HG03139 (cell line): ENCODE results near the gene SREBF2.

Source experiments
- ATAC-seq: cut with Tn5 transposase; IDR thresholded peaks from one replicate; pipeline ENCODE4 v1.9.1; 2021; ENCODE audit not compliant: unreplicated experiment

Gene SREBF2

GRCh38 chr22:41832553-41833368, at the start of gene SREBF2:
SREBF2 (plus strand) TSS chr22:41833105; CDS start chr22:41833271, 166 bp downstream.
- ATAC-seq, result peak; percentile 79

- ATAC-seq, result no peak
Observed at GRCh38 chr22:41787331-41787730, 45.6 kb upstream of the SREBF2 start.

GRCh38 chr22:41793871-41794270, 39.0 kb upstream of the SREBF2 start:
- ATAC-seq, result no peak

DNA sequence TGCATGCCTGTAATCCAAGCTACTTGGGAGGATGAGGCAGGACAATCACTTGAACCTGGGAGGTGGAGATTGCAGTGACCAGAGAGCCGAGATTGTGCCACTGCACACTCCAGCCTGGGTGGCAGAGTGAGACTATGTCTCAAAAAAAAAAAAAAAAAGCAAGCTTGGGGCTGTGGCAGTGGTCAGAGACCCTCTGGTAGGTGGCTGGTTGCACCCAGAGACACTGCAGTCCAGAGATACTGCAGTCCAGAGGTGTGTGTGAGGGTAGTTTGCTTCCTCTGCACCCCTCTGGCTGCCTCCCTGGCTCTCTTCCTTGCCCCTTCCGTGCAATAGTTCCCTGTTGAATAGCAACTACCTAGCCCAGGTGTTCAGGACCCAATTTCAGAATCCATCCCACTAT, 34.2 kb upstream of the SREBF2 start:
- no peak for ATAC-seq

GRCh38 chr22:41799486-41800347, 33.2 kb upstream of the SREBF2 start:
- peak; percentile 22 for ATAC-seq

DNA sequence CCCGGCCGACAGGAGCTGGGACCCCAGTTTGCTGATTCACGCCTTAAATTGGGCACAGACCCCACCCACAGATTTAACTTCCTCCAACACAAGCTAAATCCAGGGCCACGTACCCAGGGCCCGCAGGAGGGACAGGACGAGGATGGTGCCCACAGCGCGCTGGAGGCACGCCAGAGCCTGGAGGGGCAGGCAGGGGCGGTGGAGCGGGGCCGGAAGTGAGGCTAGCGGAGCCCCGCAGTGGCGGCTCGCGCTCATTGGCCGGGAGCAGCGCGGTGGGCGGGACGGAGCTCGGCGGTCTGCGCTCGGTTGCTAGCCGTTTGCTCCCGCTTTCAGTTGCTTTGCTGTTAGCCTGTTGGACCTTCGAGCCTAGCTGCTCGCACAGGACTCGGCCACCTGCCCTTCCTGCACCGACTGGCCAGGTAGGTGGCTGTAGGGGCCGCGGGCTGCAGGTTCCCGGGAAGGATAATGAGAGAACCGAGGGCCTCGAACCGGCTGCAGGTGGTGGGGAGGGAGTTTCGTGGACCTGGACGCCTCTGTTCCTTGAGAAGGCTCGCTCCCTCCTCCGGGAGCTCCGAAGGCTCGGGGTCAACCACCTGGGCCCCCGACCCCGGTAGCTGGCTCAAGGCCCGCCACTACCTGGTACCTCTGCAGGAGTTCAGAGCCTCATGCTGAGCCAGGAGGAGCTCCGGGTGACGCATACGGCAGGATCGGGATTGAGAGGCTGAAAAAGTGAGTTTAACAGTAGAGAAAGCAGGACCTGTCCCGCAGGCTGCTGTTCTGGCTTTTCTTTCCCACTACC, 32.4 kb upstream of the SREBF2 start, which contains the start of gene CCDC134:
Gene CCDC134 (plus strand): TSS at position 332 of the 799 bp plus-strand sequence. CDS start 8,212 bp downstream, outside the sequence.
- peak; percentile 83 for ATAC-seq

DNA sequence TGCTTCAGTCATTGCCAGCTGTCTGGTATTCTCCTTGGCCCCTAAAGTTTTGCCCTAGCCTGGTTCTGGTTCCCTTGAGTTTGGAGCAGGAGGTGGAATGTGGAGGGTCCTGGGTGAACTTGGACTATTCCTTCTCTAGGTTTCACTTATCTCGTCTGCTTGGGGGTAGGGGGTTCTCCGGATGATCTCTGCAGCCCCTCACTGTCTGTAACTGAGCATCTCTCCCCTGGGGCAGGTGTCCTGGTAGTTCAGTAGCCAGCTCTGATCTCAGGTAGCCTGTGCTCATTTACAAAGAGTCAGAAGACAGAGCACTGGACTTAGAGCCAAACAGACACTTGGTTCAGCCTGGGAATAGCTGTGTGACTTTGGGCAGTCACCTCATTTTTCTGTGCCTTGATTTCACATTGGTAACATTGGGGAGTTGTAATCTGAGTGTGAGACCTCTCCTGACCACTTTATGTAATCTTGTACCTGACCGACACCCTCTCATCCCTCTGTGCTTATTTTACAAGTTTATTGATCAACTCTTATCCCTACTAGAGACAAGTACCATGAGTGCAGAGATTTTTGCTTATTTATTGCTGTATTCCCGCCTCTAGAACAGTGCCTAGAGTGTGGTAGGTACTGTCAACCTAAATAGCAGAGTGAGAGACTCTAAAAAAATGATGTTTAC, 31.6 kb upstream of the SREBF2 start:
- ATAC-seq, result no peak

GRCh38 chr22:41801886-41802285, 31.0 kb upstream of the SREBF2 start:
- ATAC-seq, result no peak

DNA sequence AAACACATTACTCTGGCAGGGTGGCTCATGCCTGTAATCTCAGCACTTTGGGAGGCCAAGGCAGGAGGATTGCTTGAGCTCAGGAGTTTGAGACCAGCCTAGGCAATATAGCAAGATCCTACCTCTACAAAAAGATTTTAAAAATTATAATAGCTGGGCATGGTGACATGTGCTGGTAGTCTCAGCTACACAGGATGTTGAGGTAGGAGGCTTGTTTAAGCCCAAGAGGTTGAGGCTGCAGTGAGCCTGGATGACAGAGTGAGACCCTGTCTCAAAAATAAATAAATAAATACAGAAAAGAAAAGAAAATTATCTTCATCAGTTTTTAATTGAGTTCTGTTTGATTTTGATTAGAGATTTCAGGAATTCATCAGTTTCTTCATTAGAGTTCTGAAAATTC, 27.3 kb upstream of the SREBF2 start:
- no peak for ATAC-seq

GRCh38 chr22:41808400-41808799, 24.5 kb upstream of the SREBF2 start:
- ATAC-seq, result no peak

DNA sequence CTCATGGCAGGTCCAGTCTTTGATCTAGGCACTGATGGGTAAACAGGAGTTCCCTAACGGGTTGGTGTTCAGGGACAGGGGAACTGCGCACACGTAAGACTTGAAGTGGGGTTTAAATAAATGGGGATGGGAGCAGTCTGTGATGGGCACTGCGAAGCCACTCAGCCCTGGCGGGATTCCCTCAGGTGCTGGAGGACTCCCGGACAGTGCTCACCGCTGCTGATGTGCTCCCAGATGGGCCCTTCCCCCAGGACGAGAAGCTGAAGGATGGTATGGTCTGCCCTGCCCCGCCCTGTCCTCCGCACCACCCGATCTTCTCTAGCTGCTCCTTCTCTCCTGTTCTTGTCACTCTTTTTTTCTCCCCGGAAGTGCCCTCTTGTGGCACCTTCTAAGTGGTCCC, 22.9 kb upstream of the SREBF2 start:
- ATAC-seq, result no peak

GRCh38 chr22:41812805-41813545, 19.9 kb upstream of the SREBF2 start:
- no peak for ATAC-seq

DNA sequence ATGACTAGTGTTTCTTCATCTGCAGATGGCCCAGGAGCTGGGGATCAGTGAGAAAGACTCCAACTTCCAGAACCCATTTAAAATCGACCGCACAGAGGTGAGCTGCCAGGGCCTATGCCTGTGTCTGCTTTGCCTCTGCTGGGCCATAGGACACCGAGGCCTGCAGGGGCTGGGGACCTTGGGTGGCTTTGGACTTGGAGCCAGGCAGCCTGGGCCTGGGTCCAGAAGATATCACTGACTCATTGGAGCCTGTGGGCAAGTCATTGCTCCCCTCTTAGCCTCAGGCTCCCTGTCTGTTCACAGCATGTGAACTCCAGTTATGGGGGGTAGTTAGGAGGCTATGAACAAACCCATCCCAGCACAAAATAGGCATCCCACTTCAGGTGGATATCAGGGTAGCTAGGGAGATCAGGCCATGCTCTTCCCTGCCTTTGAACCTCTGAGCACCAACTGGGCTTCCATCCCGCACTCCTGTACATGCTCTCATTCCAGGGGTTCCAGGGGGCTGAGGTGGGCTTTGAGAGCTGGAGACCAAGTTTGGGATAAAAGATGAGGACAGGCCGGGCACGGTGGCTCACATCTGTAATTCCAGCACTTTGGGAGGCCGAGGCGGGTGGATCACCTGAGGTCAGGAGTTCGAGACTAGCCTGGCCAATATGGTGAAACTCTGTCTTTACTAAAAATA, 19.0 kb upstream of the SREBF2 start:
- no peak for ATAC-seq

- ATAC-seq, result no peak
Observed at GRCh38 chr22:41815716-41816115, 17.2 kb upstream of the SREBF2 start.

GRCh38 chr22:41816241-41816640, 16.7 kb upstream of the SREBF2 start:
- no peak for ATAC-seq

DNA sequence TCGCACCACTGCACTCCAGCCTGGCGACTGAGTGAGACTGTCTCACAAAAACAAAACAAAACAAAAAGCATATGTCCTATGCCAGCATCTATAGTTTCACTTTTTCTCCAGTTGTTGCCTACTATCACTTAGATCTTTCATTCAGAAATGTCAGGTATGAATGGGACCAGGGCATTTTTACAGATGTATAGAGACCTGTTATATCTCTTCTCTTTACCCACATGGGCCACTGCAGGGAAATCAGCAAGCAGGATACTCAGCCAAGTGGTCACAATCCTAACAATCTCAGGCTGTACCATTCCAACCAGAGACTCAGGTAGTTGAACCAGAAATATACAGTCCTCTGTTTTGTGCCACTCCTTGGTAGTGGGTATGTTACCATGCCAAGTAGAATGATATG, 16.0 kb upstream of the SREBF2 start:
- no peak for ATAC-seq

DNA sequence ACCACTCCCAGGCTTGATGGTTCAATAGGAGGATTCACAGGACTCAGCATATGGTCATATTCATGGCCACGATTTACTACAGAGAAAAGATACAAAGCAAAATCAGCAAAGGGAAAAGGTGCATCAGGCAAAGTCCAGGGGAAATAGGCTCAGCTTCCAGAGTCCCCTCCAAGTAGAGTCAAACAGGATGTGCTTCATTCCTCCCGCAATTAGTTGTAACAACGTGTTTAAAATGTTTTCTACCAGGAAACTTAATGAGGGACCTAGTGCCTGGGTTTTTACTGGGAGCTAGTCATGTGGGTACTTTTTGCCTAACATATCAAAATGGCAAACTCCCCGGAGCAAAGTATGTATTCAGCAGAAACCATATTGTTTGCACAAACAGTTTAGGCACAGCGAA, 14.9 kb upstream of the SREBF2 start:
- no peak for ATAC-seq

DNA sequence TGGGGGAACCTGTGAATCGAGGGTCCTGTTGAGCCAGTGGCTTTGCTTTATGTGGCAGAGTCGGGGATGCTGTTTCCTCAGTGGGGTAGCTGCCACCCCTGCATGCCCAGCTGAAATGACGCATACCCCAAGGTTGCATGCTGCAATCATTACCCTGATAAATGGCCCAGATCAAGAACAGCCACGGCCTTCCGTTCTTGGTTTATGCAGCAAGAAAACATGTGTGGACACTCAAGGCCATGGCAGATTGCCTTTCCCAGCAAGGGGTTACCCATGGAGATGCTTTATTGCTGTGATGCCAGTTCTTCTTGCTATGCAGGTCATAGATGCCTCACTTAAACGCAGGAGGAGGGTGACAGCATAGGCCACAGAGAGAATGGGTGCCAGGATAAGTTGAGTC, 14.3 kb upstream of the SREBF2 start:
- ATAC-seq, result no peak

GRCh38 chr22:41819257-41819656, 13.6 kb upstream of the SREBF2 start:
- no peak for ATAC-seq
